Fibroblast of villous mesenchyme (primary cell): Measurements from ENCODE around the gene ZNF107. TPM values are rescaled to one million over a fixed set of nuclear protein-coding genes. Genes with fewer than 3 reads are reported as not detected.

Experiments used
- DNase-seq: peaks from one replicate; pipeline ENCODE4 v3.0.0-alpha.2; 2010; ENCODE audit warnings: low read depth
- H3K4me3 ChIP-seq: 2 replicates; pipeline ENCODE4 v1.5.1; 2011; ENCODE audit warnings: low read depth, mild to moderate bottlenecking, low read length
- total RNA-seq: library from RNA; depleted of rRNA; stranded (reverse); fragments of >200 nt; gene quantifications from 2 replicates; pipeline ENCODE4 v1.2.3, GENCODE V29; 2012
- TF ChIP-seq, protein P1 (sequence below): IDR thresholded peaks from 2 replicates; pipeline ENCODE4 v1.5.1; 2012; ENCODE audit warnings: low read depth, mild to moderate bottlenecking, low read length; ENCODE audit not compliant: insufficient read depth

Gene ZNF107
- total RNA-seq, 1 donor: 3.9 TPM

DNA sequence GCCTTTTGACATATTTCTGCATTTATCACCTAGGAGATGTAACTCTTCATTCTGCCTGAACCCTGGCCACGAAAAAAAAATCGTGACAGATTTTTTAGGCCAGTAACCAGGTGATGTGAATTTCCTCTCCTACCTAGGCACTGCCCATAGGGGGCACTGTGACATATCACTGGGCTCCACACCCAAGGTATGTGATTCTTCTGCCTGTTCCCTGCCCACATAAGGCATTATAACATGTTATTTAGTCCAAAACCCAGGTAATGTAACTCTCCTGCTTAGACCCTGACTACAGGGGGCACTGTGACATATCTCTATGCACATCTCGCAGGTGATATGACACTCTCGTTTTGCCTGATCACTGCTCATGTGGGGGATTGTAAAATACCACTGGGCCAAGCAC lies 29.5 kb upstream of the ZNF107 start:
- TF ChIP-seq, protein P1, sequence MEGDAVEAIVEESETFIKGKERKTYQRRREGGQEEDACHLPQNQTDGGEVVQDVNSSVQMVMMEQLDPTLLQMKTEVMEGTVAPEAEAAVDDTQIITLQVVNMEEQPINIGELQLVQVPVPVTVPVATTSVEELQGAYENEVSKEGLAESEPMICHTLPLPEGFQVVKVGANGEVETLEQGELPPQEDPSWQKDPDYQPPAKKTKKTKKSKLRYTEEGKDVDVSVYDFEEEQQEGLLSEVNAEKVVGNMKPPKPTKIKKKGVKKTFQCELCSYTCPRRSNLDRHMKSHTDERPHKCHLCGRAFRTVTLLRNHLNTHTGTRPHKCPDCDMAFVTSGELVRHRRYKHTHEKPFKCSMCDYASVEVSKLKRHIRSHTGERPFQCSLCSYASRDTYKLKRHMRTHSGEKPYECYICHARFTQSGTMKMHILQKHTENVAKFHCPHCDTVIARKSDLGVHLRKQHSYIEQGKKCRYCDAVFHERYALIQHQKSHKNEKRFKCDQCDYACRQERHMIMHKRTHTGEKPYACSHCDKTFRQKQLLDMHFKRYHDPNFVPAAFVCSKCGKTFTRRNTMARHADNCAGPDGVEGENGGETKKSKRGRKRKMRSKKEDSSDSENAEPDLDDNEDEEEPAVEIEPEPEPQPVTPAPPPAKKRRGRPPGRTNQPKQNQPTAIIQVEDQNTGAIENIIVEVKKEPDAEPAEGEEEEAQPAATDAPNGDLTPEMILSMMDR: no peak
- no peak for DNase-seq
- no peak overlapping the region for H3K4me3 ChIP-seq

DNA sequence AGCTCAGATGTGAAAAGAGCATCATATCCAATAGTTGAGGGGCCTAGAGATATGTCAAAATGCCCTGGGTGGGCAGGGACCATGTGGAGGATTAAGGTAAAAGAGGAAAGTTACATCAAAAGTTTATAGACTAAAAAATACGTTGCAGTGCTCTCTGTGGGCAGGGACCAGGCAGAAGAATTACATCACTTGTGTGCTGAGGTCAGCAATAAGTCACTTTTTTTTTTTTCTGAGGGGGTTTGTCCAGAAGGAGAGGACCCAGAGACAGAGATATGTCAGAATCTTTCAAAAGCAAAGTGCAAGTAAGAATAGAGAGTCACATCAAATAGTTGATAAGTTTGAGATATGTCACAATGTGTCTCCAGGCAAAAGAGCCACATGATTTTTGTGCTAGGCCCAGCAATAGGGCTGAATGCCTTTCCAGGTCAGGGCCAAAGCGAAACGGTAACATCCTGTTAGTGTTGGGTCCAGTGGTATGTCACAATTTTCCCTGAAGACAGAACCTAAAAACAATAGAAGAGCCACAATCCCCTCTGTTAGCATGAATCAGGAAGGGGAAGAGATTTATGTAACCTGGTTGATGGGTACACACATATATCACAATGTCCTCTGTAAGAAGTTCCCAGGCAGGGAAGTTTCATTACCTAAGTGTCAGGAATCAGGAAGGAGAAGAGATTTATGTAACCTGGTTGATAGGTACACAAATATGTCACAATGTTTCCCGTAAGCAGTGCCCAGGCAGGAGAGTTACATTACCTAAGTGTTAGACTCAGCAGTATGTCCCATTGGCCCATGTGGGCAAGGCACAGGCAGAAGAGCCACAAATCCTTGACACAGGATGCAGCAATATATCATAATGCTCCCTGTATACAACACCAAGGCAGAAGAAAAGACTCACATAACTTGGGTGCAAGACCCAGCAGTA lies 28.1 kb upstream of the ZNF107 start:
- TF ChIP-seq, protein P1: no peak

DNA sequence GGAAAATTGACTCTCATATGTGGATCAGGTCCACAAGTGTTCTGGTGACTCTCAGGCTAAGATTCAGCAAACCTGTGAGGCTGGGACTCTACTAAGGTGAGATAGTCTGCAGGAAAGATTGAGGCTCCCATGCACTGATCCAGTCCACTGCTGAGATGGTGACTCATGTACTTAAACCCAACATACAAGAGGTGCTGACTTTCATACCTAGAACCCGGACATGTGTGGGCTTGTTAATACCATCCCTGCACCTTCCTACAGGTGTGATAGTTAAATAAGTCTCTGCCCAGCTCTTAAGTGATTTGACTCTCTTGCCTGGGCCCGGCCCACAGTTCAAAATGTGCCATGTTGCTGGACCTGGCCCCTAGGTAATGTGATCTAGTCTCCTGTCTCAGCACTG lies 27.1 kb upstream of the ZNF107 start:
- H3K4me3 ChIP-seq: no peak overlapping the region
- TF ChIP-seq, protein P1: no peak
- no peak for DNase-seq

More for the DNA sequence above, 28.1 kb upstream of the ZNF107 start:
- no peak for DNase-seq
- no peak overlapping the region for H3K4me3 ChIP-seq

DNA sequence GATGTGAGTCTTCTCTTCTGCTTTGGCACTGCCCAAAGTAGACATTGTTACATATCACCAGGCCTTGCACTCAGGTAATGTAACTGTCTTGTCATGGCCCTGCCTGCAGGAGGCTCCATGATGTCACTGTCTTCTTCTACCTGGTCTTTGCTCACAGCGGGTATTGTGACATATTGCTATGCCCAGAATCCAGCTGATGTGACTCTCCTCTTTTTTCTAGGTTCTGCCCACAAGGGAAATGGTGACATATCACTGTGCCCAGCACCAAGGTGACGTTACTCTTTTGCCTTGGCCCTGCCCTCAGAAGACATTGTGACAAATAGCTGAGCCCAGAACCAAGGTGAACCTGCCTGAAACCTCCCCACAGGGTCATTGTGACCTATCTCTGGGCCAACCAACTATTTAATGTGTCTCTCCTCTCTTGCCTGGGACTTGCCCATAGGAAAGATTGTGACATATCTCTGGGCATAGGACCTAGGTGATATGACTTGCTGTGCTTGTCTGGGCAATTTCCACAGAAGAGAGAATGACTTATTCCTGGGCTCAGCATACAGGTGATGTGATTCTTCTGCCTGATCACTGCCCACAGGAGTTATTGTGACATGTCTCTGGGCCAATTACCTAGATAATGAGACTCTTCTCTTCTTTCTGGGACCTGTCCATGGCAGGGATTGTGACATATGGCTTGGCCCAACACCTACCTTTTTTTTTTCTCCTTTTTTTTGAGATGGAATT lies 26.5 kb upstream of the ZNF107 start:
- no peak overlapping the region for H3K4me3 ChIP-seq
- no peak for DNase-seq
- TF ChIP-seq, protein P1: no peak

DNA sequence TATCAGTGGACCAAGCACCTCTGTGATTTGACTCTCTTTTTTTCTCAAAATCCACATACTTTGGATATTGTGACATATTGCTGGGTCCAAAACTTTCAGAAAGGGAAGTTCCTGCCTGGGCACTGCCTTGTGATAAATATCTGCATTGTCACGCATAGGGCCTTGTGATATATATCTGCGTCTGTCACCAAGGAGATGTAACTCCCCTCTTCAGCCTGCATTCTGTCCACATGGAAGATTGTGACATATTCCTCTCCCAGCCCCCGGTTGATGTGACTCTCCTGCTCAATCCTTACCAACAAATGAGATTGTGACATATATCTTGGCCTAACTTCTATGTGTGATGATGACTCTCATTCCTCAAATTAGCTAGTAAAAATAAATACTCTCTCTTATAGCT lies 25.4 kb upstream of the ZNF107 start:
- DNase-seq: no peak
- TF ChIP-seq, protein P1: no peak
- H3K4me3 ChIP-seq: no peak overlapping the region

DNA sequence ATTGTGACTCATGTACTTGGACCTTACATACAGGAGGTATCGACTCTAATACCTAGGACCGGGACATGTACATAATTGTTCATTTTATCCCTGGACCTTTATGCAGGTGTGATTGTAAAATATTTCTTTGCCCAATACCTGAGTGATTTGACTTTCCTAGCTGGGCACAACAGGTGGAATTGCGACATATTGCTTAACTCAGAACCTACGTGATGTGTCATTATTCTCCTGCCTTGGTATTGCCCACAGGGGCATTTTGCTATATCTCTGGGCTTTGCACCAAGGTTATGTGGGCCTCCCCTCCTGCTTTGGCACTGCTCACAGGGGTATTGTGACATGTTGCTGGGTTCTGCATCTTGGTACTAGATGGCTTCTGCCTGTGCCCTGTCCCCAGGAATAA lies 23.9 kb upstream of the ZNF107 start:
- no peak overlapping the region for H3K4me3 ChIP-seq
- TF ChIP-seq, protein P1: no peak
- no peak for DNase-seq
